T-helper 1 cell treated with Interleukin-12 subunit alpha and Interleukin-12 subunit beta and Interleukin-4 antibody, amounts not matched to agents 30 μg/mL and 1 μg/mL, for 36 hours (primary cell): ENCODE data around the gene ERGIC1.

ENCODE experiments used
- H3K27ac Mint-ChIP-seq: one replicate; pipeline ENCODE4 v1.8.0; 2021; ENCODE audit warnings: mild to moderate bottlenecking, mixed read lengths
- H3K27me3 Mint-ChIP-seq: one replicate; pipeline ENCODE4 v1.8.0; 2021; ENCODE audit warnings: low read depth, mixed read lengths
- H3K36me3 Mint-ChIP-seq: one replicate; pipeline ENCODE4 v1.8.0; 2021; ENCODE audit warnings: low read depth, mixed read lengths
- H3K4me1 Mint-ChIP-seq: one replicate; pipeline ENCODE4 v1.8.0; 2021; ENCODE audit warnings: low read depth, mixed read lengths
- H3K4me3 Mint-ChIP-seq: one replicate; pipeline ENCODE4 v1.8.0; 2021; ENCODE audit warnings: mild to moderate bottlenecking, moderate library complexity, mixed read lengths
- H3K9me3 Mint-ChIP-seq: one replicate; pipeline ENCODE4 v1.8.0; 2021; ENCODE audit warnings: mixed read lengths

Gene ERGIC1

GRCh38 chr5:172905346-172906140 is 71.5 kb downstream of the ERGIC1 start:
- no peaks in the 10 kb centered on the region for H3K4me1 Mint-ChIP-seq
- H3K4me3 Mint-ChIP-seq: no peak overlapping the region

GRCh38 chr5:172906436-172906835 is 72.4 kb downstream of the ERGIC1 start:
- Mint-ChIP-seq H3K27ac (no peak overlapping the region), H3K36me3 (no peaks in the 10 kb centered on the region), H3K27me3 (no peaks in the 10 kb centered on the region), H3K4me3 (no peak overlapping the region), H3K9me3 (no peaks in the 10 kb centered on the region), H3K4me1 (no peaks in the 10 kb centered on the region)

More at GRCh38 chr5:172905346-172906140, 71.5 kb downstream of the ERGIC1 start:
- no peaks in the 10 kb centered on the region for H3K27me3 Mint-ChIP-seq
- no peaks in the 10 kb centered on the region for H3K36me3 Mint-ChIP-seq
- H3K9me3 Mint-ChIP-seq: no peaks in the 10 kb centered on the region
- H3K27ac Mint-ChIP-seq: no peak overlapping the region

- H3K36me3 Mint-ChIP-seq: no peaks in the 10 kb centered on the region
- no peak overlapping the region for H3K4me3 Mint-ChIP-seq
- H3K9me3 Mint-ChIP-seq: no peaks in the 10 kb centered on the region
- H3K4me1 Mint-ChIP-seq: no peaks in the 10 kb centered on the region
- no peaks in the 10 kb centered on the region for H3K27me3 Mint-ChIP-seq
- H3K27ac Mint-ChIP-seq: no peak overlapping the region
Measured at GRCh38 chr5:172906888-172907287, 72.8 kb downstream of the ERGIC1 start.

- Mint-ChIP-seq H3K9me3 (no peaks in the 10 kb centered on the region), H3K4me3 (no peak overlapping the region), H3K27me3 (no peaks in the 10 kb centered on the region), H3K27ac (no peak overlapping the region), H3K4me1 (no peaks in the 10 kb centered on the region), H3K36me3 (no peaks in the 10 kb centered on the region)
Measured at GRCh38 chr5:172907657-172908056, 73.6 kb downstream of the ERGIC1 start.

- no peaks in the 10 kb centered on the region for H3K27me3 Mint-ChIP-seq
- no peaks in the 10 kb centered on the region for H3K36me3 Mint-ChIP-seq
- no peaks in the 10 kb centered on the region for H3K9me3 Mint-ChIP-seq
- H3K4me3 Mint-ChIP-seq: no peak overlapping the region
- H3K27ac Mint-ChIP-seq: no peak overlapping the region
- no peaks in the 10 kb centered on the region for H3K4me1 Mint-ChIP-seq
Measured at GRCh38 chr5:172908662-172909061, 74.6 kb downstream of the ERGIC1 start.

GRCh38 chr5:172909931-172910502 is 76.0 kb downstream of the ERGIC1 start:
- Mint-ChIP-seq H3K4me1 (no peaks in the 10 kb centered on the region), H3K36me3 (no peaks in the 10 kb centered on the region), H3K27me3 (no peaks in the 10 kb centered on the region), H3K9me3 (no peaks in the 10 kb centered on the region), H3K4me3 (no peak overlapping the region), H3K27ac (no peak overlapping the region)

GRCh38 chr5:172910828-172911627 is 77.0 kb downstream of the ERGIC1 start:
- no peak overlapping the region for H3K27ac Mint-ChIP-seq
- H3K4me3 Mint-ChIP-seq: no peak overlapping the region
- H3K4me1 Mint-ChIP-seq: no peaks in the 10 kb centered on the region
- no peaks in the 10 kb centered on the region for H3K9me3 Mint-ChIP-seq
- H3K36me3 Mint-ChIP-seq: peaks cover 4% of the 10 kb centered on the region
- H3K27me3 Mint-ChIP-seq: no peaks in the 10 kb centered on the region

GRCh38 chr5:172911628-172911880 is 77.5 kb downstream of the ERGIC1 start:
- H3K9me3 Mint-ChIP-seq: no peaks in the 10 kb centered on the region
- H3K4me1 Mint-ChIP-seq: no peaks in the 10 kb centered on the region
- peaks cover 5% of the 10 kb centered on the region for H3K36me3 Mint-ChIP-seq
- no peak overlapping the region for H3K4me3 Mint-ChIP-seq
- H3K27me3 Mint-ChIP-seq: no peaks in the 10 kb centered on the region
- H3K27ac Mint-ChIP-seq: no peak overlapping the region

GRCh38 chr5:172911976-172912375 is 77.9 kb downstream of the ERGIC1 start:
- H3K9me3 Mint-ChIP-seq: no peaks in the 10 kb centered on the region
- H3K27ac Mint-ChIP-seq: no peak overlapping the region
- peaks cover 5% of the 10 kb centered on the region for H3K36me3 Mint-ChIP-seq
- H3K4me1 Mint-ChIP-seq: no peaks in the 10 kb centered on the region
- no peak overlapping the region for H3K4me3 Mint-ChIP-seq
- no peaks in the 10 kb centered on the region for H3K27me3 Mint-ChIP-seq

GRCh38 chr5:172913117-172913850 is 79.2 kb downstream of the ERGIC1 start:
- Mint-ChIP-seq H3K27ac (no peak overlapping the region), H3K36me3 (peaks cover 5% of the 10 kb centered on the region), H3K27me3 (no peaks in the 10 kb centered on the region), H3K9me3 (no peaks in the 10 kb centered on the region), H3K4me1 (no peaks in the 10 kb centered on the region), H3K4me3 (no peak overlapping the region)

GRCh38 chr5:172915514-172915913 is 81.5 kb downstream of the ERGIC1 start:
- Mint-ChIP-seq H3K4me3 (no peak overlapping the region), H3K4me1 (no peaks in the 10 kb centered on the region), H3K36me3 (peaks cover 8% of the 10 kb centered on the region), H3K27ac (no peak overlapping the region), H3K27me3 (no peaks in the 10 kb centered on the region), H3K9me3 (no peaks in the 10 kb centered on the region)

GRCh38 chr5:172918421-172919371 is 84.6 kb downstream of the ERGIC1 start:
- Mint-ChIP-seq H3K4me3 (no peak overlapping the region), H3K27me3 (no peaks in the 10 kb centered on the region), H3K36me3 (peaks cover 8% of the 10 kb centered on the region), H3K4me1 (no peaks in the 10 kb centered on the region), H3K9me3 (no peaks in the 10 kb centered on the region), H3K27ac (no peak overlapping the region)

GRCh38 chr5:172919525-172920446 is 85.7 kb downstream of the ERGIC1 start:
- Mint-ChIP-seq H3K9me3 (no peaks in the 10 kb centered on the region), H3K27me3 (no peaks in the 10 kb centered on the region), H3K27ac (no peak overlapping the region), H3K4me3 (no peak overlapping the region), H3K4me1 (no peaks in the 10 kb centered on the region), H3K36me3 (peaks cover 8% of the 10 kb centered on the region)
